Heart left ventricle (tissue), 16 donors: ENCODE measurements around the gene NEK4. TPM values are rescaled to one million over a fixed set of nuclear protein-coding genes. Genes with fewer than 3 reads are reported as not detected.
A peak's percentile ranks its signal among the peaks of the same experiment; 100 is the strongest.

Experiments used
- ATAC-seq, 4 donors: fragments of 200-7000 bp; cut with Tn5 transposase; one replicate each; pipeline ENCODE4 v1.9.1; 2020 to 2022; ENCODE audit warnings: moderate library complexity in 4 of 4, mild to moderate bottlenecking in 3 of 4, moderate number of reproducible peaks in 1 of 4
- DNase-seq, 5 donors: peaks; one replicate each; pipeline ENCODE4 v3.0.0-alpha.2; 2020
- H3K27ac ChIP-seq, 12 donors: fragments of 200-600 bp; sonication (generic) in 4 of 12; one replicate each; pipeline versions ENCODE4 v1.5.0 to v1.8.0; 2016 to 2022; ENCODE audit warnings: mild to moderate bottlenecking in 2 of 12
- H3K27me3 ChIP-seq, 9 donors: fragments of 200-600 bp; sonication (generic) in 2 of 9; one replicate each; pipeline versions ENCODE4 v1.5.1 to v1.8.0; 2016 to 2022; ENCODE audit warnings: mild to moderate bottlenecking in 3 of 9
- H3K36me3 ChIP-seq, 9 donors: fragments of 200-600 bp; sonication (generic) in 2 of 9; one replicate each; pipeline versions ENCODE4 v1.5.0 to v1.8.0; 2018 to 2022; ENCODE audit warnings: mild to moderate bottlenecking in 2 of 9
- H3K4me1 ChIP-seq, 12 donors: fragments of 200-600 bp; sonication (generic) in 4 of 12; one replicate each; pipeline versions ENCODE4 v1.5.0 to v1.8.0; 2016 to 2022; ENCODE audit warnings: mild to moderate bottlenecking in 3 of 12
- H3K4me3 ChIP-seq, 12 donors: fragments of 200-600 bp; sonication (generic) in 4 of 12; one replicate each; pipeline versions ENCODE4 v1.5.0 to v1.8.0; 2017 to 2022; ENCODE audit warnings: mild to moderate bottlenecking in 9 of 12, moderate library complexity in 4 of 12
- H3K9me3 ChIP-seq, 12 donors: fragments of 200-600 bp; sonication (generic) in 4 of 12; one replicate each; pipeline versions ENCODE4 v1.5.0 to v1.8.0; 2016 to 2022; ENCODE audit warnings: mild to moderate bottlenecking in 1 of 12
- CTCF ChIP-seq, 12 donors: fragments of 200-600 bp; sonication (generic) in 4 of 12; IDR thresholded peaks; one replicate each; pipeline versions ENCODE4 v1.5.0 to v1.8.0; 2018 to 2022; ENCODE audit warnings: antibody characterized with exemption in 12 of 12, mild to moderate bottlenecking in 5 of 12
- POLR2A ChIP-seq, 2 donors: fragments of 450-650 bp; IDR thresholded peaks; one replicate each; pipeline ENCODE4 v1.6.1; 2017; ENCODE audit warnings: antibody characterized with exemption in 2 of 2, mild to moderate bottlenecking in 2 of 2, moderate library complexity in 2 of 2
- WGBS, 4 donors: extraction: QIAGEN DNeasy Blood & Tissue Kit in 2 of 4; methylation state at CpG; one replicate each; pipeline versions ENCODE4 v1.1.5 to v1.1.7; 2013 to 2018; 5-methylcytosine and 5-hydroxymethylcytosine counted together
- intact Hi-C, 10 donors: fragments of 100-400 bp; cut with DNase I; formaldehyde crosslinking; loops; one replicate each; pipeline versions ENCODE4 v1.11.1 to v1.14.2; 2022
- polyA plus RNA-seq, 2 donors: library from polyadenylated mRNA; stranded (reverse); fragments of 200-250 nt; gene quantifications; one replicate each; pipeline ENCODE4 v1.2.3, GENCODE V29; 2013
- total RNA-seq, 9 donors: library from RNA; depleted of rRNA in 2 of 9; stranded (reverse); fragments of >200 nt in 2 of 9; fragmentation: NEBNext Ultra II Directional in 3 of 9; extraction: Animal tissue kit (Norgen Biotek cat#: 25700) in 3 of 9; gene quantifications; one replicate each; pipeline versions ENCODE4 v1.1.0 to v1.2.4, GENCODE V29; 2016 to 2023
- donor health status: ischemic (EF 13 %, LVEDD 7.1; RV severe dilation, severe dysfunction).
- donor health status: healthy with polysubstance abuse.
- donor health status: DM: no; HTN: yes; CAD: no.
- donor health status: DM: no; HTN: no; CAD: no.
- donor health status: ischemic (EF 25% LVEDD 6.9; RV normal size, moderate dysfunction).
- donor health status: ischemic (EF 25% LVEDD 5.7; RV mildly dilated, moderate dysfunction).
- donor health status: healthy.
- donor health status: DM: yes; HTN: yes; CAD: no.
- donor health status: ischemic (EF 35%, LVEDD 5.7; RV mildly dilated, moderate dysfunction).
- donor health status: nonischemic (EF 11% LVEDD 7.7; RV severe dilation, severe dysfunction).
- donor health status: DM: yes; HTN: yes; CAD: no.
- donor health status: PGD.
- donor health status: ischemic (EF 29% LVEDD 5.4; RV normal size, mild dysfunction).
- donor health status: nonischemic (EF 23%, LVEDD 6.1; RV moderate dilation, normal function).

Gene NEK4
- total and polyA plus RNA-seq, 11 donors = 2.7 to 21.5 (median 14.6) TPM

GRCh38 chr3:52788890-52789745 is 18.4 kb upstream of the NEK4 start:
- Histone ChIP-seq H3K4me1 (no peaks in the 10 kb centered on the region), H3K27me3 (no peaks in the 10 kb centered on the region)
- intact Hi-C loops = no loop called here

GRCh38 chr3:52787672-52788625 is 17.2 kb upstream of the NEK4 start:
- no peak for TF ChIP-seq POLR2A (IDR thresholded peaks at IDR 0.05)
- no peak for TF ChIP-seq CTCF (IDR thresholded peaks at IDR 0.05)
- Histone ChIP-seq H3K4me3 (no peak overlapping the region), H3K27me3 (no peaks in the 10 kb centered on the region), H3K36me3 (no peaks in the 10 kb centered on the region), H3K4me1 (no peaks in the 10 kb centered on the region), H3K9me3 (no peaks in the 10 kb centered on the region), H3K27ac (no peak overlapping the region)
- DNase-seq (peak in 3 of 5 donors; percentile 22 to 32 (median 24)), ATAC-seq (peak in 1 of 4 donors; percentile 23)
- 64 to 71% (median 65%) methylated on average over 17 of the region's 17 CpGs for WGBS, 4 donors
- intact Hi-C loops = no loop called here

More at GRCh38 chr3:52788890-52789745, 18.4 kb upstream of the NEK4 start:
- H3K4me3 ChIP-seq = no peak overlapping the region
- peak in 2 of 5 donors; percentile 8 to 44 for DNase-seq
- 80 to 88% (median 86%) methylated on average over 16 of the region's 16 CpGs for WGBS, 4 donors
- no peak for ATAC-seq
- no peak overlapping the region for H3K27ac ChIP-seq
- TF ChIP-seq POLR2A (IDR thresholded peaks at IDR 0.05) = no peak
- no peak for TF ChIP-seq CTCF (IDR thresholded peaks at IDR 0.05)
- H3K9me3 ChIP-seq = no peaks in the 10 kb centered on the region
- H3K36me3 ChIP-seq = no peaks in the 10 kb centered on the region

DNA sequence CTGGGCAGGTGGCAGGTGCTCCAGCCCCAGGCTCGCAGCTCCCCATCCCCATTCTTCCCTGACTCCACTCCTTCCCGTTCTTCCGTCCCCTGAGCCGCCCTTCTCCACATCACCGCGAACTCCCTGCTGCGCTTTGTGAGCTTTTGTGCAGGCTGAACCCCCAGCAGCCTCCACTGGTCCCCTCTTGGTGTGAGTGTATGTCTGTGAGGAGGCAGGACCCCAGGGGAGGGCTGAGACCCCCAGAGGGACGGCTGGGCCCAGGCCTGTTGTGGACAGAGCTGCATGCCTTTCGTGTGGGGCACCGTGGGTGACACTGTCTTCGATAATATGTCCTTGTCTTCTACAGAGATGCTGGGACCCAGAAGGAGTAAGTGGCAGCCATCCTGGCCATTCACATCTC is 16.5 kb upstream of the NEK4 start:
- ATAC-seq = no peak
- Histone ChIP-seq H3K9me3 (no peaks in the 10 kb centered on the region), H3K27ac (no peak overlapping the region), H3K4me1 (no peaks in the 10 kb centered on the region), H3K36me3 (no peaks in the 10 kb centered on the region), H3K27me3 (no peaks in the 10 kb centered on the region), H3K4me3 (no peak overlapping the region)
- WGBS, 4 donors = 82 to 90% (median 88%) methylated on average over 10 to 11 of the region's 11 CpGs
- TF ChIP-seq CTCF (IDR thresholded peaks at IDR 0.05) = no peak
- no peak for TF ChIP-seq POLR2A (IDR thresholded peaks at IDR 0.05)
- intact Hi-C loops = no loop called here
- peak in 3 of 5 donors; percentile 10 to 53 (median 18) for DNase-seq
